ENCODE data around the gene PCSK9. TPM values are rescaled to one million over a fixed set of nuclear protein-coding genes. Genes with fewer than 3 reads are reported as not detected.

PCSK9 gene
- polyA plus RNA-seq, 1 donor, result 3.0 TPM

- 90% methylated on average over 2 of the region's 14 CpGs for WGBS (ENCODE audit: insufficient coverage, low lambda C conversion rate)
- H3K36me3 ChIP-seq (ENCODE audit: control insufficient read depth, insufficient read depth, low read length), result no peaks in the 10 kb centered on the region
- no peak for DNase-seq
- no peaks in the 10 kb centered on the region for H3K27me3 ChIP-seq (ENCODE audit: control insufficient read depth, insufficient read depth, low read length)
- H3K9me3 ChIP-seq (ENCODE audit: control insufficient read depth, low read depth, low read length), result no peaks in the 10 kb centered on the region
- H3K4me3 ChIP-seq (ENCODE audit: low read length), result no peak overlapping the region
- no peaks in the 10 kb centered on the region for H3K4me1 ChIP-seq (ENCODE audit: control insufficient read depth, insufficient read depth, low read length)
- H3K27ac ChIP-seq (ENCODE audit: low read length), result no peak overlapping the region
These were observed 20.2 kb downstream of the PCSK9 start for GRCh38 chr1:55059302-55060132.

GRCh38 chr1:55060133-55060999, 21.0 kb downstream of the PCSK9 start:
- H3K27me3 ChIP-seq (ENCODE audit: control insufficient read depth, insufficient read depth, low read length), result no peaks in the 10 kb centered on the region
- H3K36me3 ChIP-seq (ENCODE audit: control insufficient read depth, insufficient read depth, low read length), result no peaks in the 10 kb centered on the region
- no peaks in the 10 kb centered on the region for H3K9me3 ChIP-seq (ENCODE audit: control insufficient read depth, low read depth, low read length)
- no peak overlapping the region for H3K4me3 ChIP-seq (ENCODE audit: low read length)
- no peak overlapping the region for H3K27ac ChIP-seq (ENCODE audit: low read length)
- DNase-seq, result no peak
- H3K4me1 ChIP-seq (ENCODE audit: control insufficient read depth, insufficient read depth, low read length), result no peaks in the 10 kb centered on the region
- no CpG with 5 or more reads among the region's 14 CpGs for WGBS (ENCODE audit: insufficient coverage, low lambda C conversion rate)

GRCh38 chr1:55061000-55061705, 21.8 kb downstream of the PCSK9 start:
- Histone ChIP-seq H3K36me3 (ENCODE audit: control insufficient read depth, insufficient read depth, low read length) (peaks cover 4% of the 10 kb centered on the region), H3K4me1 (ENCODE audit: control insufficient read depth, insufficient read depth, low read length) (no peaks in the 10 kb centered on the region), H3K27ac (ENCODE audit: low read length) (no peak overlapping the region), H3K4me3 (ENCODE audit: low read length) (no peak overlapping the region), H3K9me3 (ENCODE audit: control insufficient read depth, low read depth, low read length) (no peaks in the 10 kb centered on the region), H3K27me3 (ENCODE audit: control insufficient read depth, insufficient read depth, low read length) (no peaks in the 10 kb centered on the region)
- no CpG with 5 or more reads among the region's 13 CpGs for WGBS (ENCODE audit: insufficient coverage, low lambda C conversion rate)
- no peak for DNase-seq

- H3K36me3 ChIP-seq (ENCODE audit: control insufficient read depth, insufficient read depth, low read length), result peaks cover 9% of the 10 kb centered on the region
- H3K9me3 ChIP-seq (ENCODE audit: control insufficient read depth, low read depth, low read length), result no peaks in the 10 kb centered on the region
- no peak overlapping the region for H3K27ac ChIP-seq (ENCODE audit: low read length)
- H3K4me1 ChIP-seq (ENCODE audit: control insufficient read depth, insufficient read depth, low read length), result no peaks in the 10 kb centered on the region
- no peak for DNase-seq
- no peak overlapping the region for H3K4me3 ChIP-seq (ENCODE audit: low read length)
- H3K27me3 ChIP-seq (ENCODE audit: control insufficient read depth, insufficient read depth, low read length), result no peaks in the 10 kb centered on the region
- WGBS (ENCODE audit: insufficient coverage, low lambda C conversion rate), result 100% methylated on average over 1 of the region's 4 CpGs
These were observed 22.5 kb downstream of the PCSK9 start for GRCh38 chr1:55061706-55062321.

GRCh38 chr1:55062801-55063576, 23.6 kb downstream of the PCSK9 start:
- H3K27ac ChIP-seq (ENCODE audit: low read length), result no peak overlapping the region
- no peak overlapping the region for H3K4me3 ChIP-seq (ENCODE audit: low read length)
- peaks cover 18% of the 10 kb centered on the region for H3K36me3 ChIP-seq (ENCODE audit: control insufficient read depth, insufficient read depth, low read length)
- H3K27me3 ChIP-seq (ENCODE audit: control insufficient read depth, insufficient read depth, low read length), result no peaks in the 10 kb centered on the region
- H3K9me3 ChIP-seq (ENCODE audit: control insufficient read depth, low read depth, low read length), result no peaks in the 10 kb centered on the region
- H3K4me1 ChIP-seq (ENCODE audit: control insufficient read depth, insufficient read depth, low read length), result no peaks in the 10 kb centered on the region
- WGBS (ENCODE audit: insufficient coverage, low lambda C conversion rate), result no CpG with 5 or more reads among the region's 29 CpGs
- no peak for DNase-seq

- H3K9me3 ChIP-seq (ENCODE audit: control insufficient read depth, low read depth, low read length), result no peaks in the 10 kb centered on the region
- H3K36me3 ChIP-seq (ENCODE audit: control insufficient read depth, insufficient read depth, low read length), result peaks cover 21% of the 10 kb centered on the region
- no peaks in the 10 kb centered on the region for H3K4me1 ChIP-seq (ENCODE audit: control insufficient read depth, insufficient read depth, low read length)
- no peak overlapping the region for H3K4me3 ChIP-seq (ENCODE audit: low read length)
- no peak overlapping the region for H3K27ac ChIP-seq (ENCODE audit: low read length)
- no CpG with 5 or more reads among the region's 9 CpGs for WGBS (ENCODE audit: insufficient coverage, low lambda C conversion rate)
- no peaks in the 10 kb centered on the region for H3K27me3 ChIP-seq (ENCODE audit: control insufficient read depth, insufficient read depth, low read length)
- DNase-seq, result no peak
These were observed 24.2 kb downstream of the PCSK9 start for GRCh38 chr1:55063577-55063942.

GRCh38 chr1:55064071-55064581, 24.8 kb downstream of the PCSK9 start:
- H3K27me3 ChIP-seq (ENCODE audit: control insufficient read depth, insufficient read depth, low read length), result no peaks in the 10 kb centered on the region
- no peaks in the 10 kb centered on the region for H3K9me3 ChIP-seq (ENCODE audit: control insufficient read depth, low read depth, low read length)
- H3K4me3 ChIP-seq (ENCODE audit: low read length), result no peak overlapping the region
- DNase-seq, result no peak
- peaks cover 26% of the 10 kb centered on the region for H3K36me3 ChIP-seq (ENCODE audit: control insufficient read depth, insufficient read depth, low read length)
- WGBS (ENCODE audit: insufficient coverage, low lambda C conversion rate), result no CpG with 5 or more reads among the region's 12 CpGs
- no peak overlapping the region for H3K27ac ChIP-seq (ENCODE audit: low read length)
- no peaks in the 10 kb centered on the region for H3K4me1 ChIP-seq (ENCODE audit: control insufficient read depth, insufficient read depth, low read length)

GRCh38 chr1:55064861-55065263, 25.5 kb downstream of the PCSK9 start:
- Histone ChIP-seq H3K27me3 (ENCODE audit: control insufficient read depth, insufficient read depth, low read length) (no peaks in the 10 kb centered on the region), H3K4me1 (ENCODE audit: control insufficient read depth, insufficient read depth, low read length) (no peaks in the 10 kb centered on the region), H3K4me3 (ENCODE audit: low read length) (no peak overlapping the region), H3K36me3 (ENCODE audit: control insufficient read depth, insufficient read depth, low read length) (peaks cover 33% of the 10 kb centered on the region), H3K9me3 (ENCODE audit: control insufficient read depth, low read depth, low read length) (no peaks in the 10 kb centered on the region), H3K27ac (ENCODE audit: low read length) (no peak overlapping the region)
- DNase-seq, result no peak
- WGBS (ENCODE audit: insufficient coverage, low lambda C conversion rate), result no CpG with 5 or more reads among the region's 2 CpGs

GRCh38 chr1:55065648-55066047, 26.3 kb downstream of the PCSK9 start:
- Histone ChIP-seq H3K9me3 (ENCODE audit: control insufficient read depth, low read depth, low read length) (no peaks in the 10 kb centered on the region), H3K36me3 (ENCODE audit: control insufficient read depth, insufficient read depth, low read length) (peaks cover 40% of the 10 kb centered on the region), H3K27ac (ENCODE audit: low read length) (no peak overlapping the region), H3K4me3 (ENCODE audit: low read length) (no peak overlapping the region), H3K27me3 (ENCODE audit: control insufficient read depth, insufficient read depth, low read length) (no peaks in the 10 kb centered on the region), H3K4me1 (ENCODE audit: control insufficient read depth, insufficient read depth, low read length) (no peaks in the 10 kb centered on the region)
- DNase-seq, result no peak
- no CpG with 5 or more reads among the region's 4 CpGs for WGBS (ENCODE audit: insufficient coverage, low lambda C conversion rate)
